CD4-positive, alpha-beta T cell treated with Interleukin-6 at 100 ng/mL for 8 hours (primary cell): ENCODE data around the gene ZNF169.
"Not testable (repeated sequence)": the region's sequence is repeated elsewhere in the genome, so short reads cannot be mapped to it uniquely, and the experiment has no call there.

Source experiments
- DNase-seq: peaks from one replicate; pipeline ENCODE4 v3.0.0-alpha.2; 2020; ENCODE audit warnings: mixed read lengths, low spot score

Gene ZNF169

GRCh38 chr9:94348754-94349153 lies 89.7 kb downstream of the ZNF169 start:
- not testable (repeated sequence) for DNase-seq
